NCI-H2081 treated with DMSO at 0.1 percent for 48 hours (cell line): ENCODE data around the gene BHLHA15.

Experiments used
- DNase-seq: peaks from one replicate; lab custom pipeline; 2025; lab: John Stamatoyannopoulos, UW

BHLHA15 gene

GRCh38 chr7:98244871-98245270 lies 33.6 kb downstream of the BHLHA15 start:
- DNase-seq = no peak

GRCh38 chr7:98248156-98248555 lies 36.9 kb downstream of the BHLHA15 start:
- no peak for DNase-seq

DNA sequence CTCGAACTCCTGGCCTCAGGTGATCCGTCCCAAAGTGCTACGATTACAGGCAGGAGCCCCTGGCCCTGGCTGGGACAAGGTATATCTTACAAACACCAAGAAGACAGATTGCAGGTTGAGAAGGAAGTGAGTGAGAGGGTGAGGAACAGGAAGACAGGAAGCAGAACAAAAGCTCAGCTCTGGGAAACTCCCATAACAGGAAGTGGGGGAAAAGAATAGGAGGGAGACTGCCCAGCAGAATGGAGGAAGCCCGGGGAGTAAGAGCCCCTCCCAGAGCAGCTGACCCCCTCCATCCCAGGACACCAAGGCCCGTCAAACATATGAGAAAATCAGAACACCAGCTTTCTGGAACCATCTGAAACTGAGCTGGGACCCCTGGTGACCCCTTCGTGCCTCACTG lies 37.9 kb downstream of the BHLHA15 start:
- DNase-seq = no peak

DNA sequence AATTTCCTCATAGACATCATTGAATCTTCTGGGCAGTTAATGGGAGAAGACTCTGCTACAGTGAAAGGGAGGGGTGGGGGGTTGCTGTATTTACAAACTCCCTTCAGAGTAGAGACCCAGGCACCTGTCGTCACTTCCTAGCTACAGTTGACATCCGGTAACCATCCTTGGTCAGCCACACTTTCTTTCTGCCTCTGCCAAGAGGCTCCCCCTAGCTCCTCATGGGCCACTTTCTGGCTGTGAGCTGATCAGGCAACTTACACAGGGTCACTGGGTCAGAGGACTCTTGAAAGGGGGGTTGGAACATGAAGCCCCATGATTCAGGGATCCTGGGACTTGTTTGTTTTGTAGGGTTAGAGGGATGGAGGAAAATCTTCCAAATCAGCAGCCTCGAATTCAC lies 39.5 kb downstream of the BHLHA15 start:
- DNase-seq = no peak

GRCh38 chr7:98251231-98251600 lies 40.0 kb downstream of the BHLHA15 start:
- DNase-seq = peak; percentile 71

DNA sequence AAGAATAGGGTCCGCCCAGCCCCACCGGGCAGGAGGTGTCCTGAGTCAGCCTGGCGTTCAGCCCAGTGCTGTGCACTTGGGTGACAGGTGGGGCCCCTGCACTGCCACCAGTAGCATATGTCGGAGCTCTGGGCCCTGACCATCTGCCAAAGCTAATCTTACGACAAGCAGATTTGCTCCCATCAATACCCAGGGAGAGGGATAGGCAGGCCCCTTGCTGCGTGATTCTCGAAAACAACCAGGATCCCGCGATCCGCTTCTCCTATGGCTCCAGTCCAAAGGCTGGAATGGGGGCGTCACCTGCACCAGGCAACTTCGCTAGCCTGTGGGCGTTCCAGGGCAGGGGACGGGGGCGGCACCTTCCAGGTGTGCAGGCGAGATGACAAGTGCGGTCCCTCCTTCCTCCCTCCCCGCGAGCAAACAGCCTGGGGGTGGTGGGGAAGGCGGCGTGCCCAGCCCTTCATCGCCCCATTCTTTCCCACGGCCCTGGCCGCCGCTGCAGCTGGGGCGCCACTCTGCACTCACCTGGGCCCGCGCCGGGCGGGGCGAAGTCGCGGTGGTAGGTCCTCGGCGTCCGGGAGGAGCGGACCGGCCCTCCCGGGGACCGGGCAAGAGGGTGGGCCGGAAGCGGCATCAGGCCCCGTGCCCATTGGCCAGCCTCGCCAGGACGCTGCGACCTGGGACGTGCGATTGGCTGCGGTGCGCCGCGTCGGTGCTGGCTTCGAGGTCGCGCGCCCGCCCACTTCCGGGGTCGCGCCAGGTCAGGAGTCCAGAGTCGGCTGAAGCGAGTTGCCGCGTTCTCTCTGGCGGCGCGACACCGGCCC lies 40.6 kb downstream of the BHLHA15 start, which contains the start of gene TECPR1:
Gene TECPR1, minus strand, starts transcription at position 632 of the 824 bp plus-strand sequence. CDS start 6,086 bp downstream, outside the sequence.
- peak; percentile 74 for DNase-seq

DNA sequence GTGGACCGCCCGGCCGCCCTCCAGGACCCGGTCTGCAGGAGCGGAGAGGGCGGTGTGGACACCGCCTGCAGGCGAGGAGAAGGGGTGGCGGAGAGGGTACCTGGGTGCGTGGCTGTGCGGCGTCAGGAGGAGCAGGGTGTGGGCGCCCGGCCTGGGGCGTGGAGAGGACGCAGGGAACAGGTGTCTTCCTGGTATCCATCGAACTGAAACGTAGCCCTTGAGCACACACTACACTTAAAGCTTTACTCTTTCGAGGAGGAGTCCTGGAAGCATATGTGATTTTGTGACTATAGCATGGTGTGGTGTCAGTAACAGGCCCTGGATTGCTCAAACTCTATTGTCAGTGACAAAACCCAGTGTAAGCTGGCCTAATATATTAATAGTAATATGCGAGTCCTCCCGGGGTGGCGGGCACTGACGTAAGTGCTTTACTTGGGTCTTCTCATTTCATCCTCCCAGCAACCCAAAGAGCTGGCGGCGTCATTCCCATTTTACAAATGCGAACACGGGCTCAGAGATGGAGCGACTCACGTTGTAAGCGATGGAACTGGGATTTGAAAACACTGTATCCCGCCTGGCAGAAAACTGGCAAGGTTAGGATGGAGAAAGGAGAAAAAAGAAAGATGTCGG lies 41.3 kb downstream of the BHLHA15 start:
- no peak for DNase-seq

GRCh38 chr7:98254516-98254915 lies 43.3 kb downstream of the BHLHA15 start:
- no peak for DNase-seq

- DNase-seq = no peak
These were observed 43.8 kb downstream of the BHLHA15 start for GRCh38 chr7:98254951-98255610.

GRCh38 chr7:98256431-98256830 lies 45.2 kb downstream of the BHLHA15 start:
- DNase-seq = no peak

GRCh38 chr7:98257701-98258100 lies 46.5 kb downstream of the BHLHA15 start:
- DNase-seq = no peak
